Measurements from ENCODE around the gene KISS1. TPM values are rescaled to one million over a fixed set of nuclear protein-coding genes. Genes with fewer than 3 reads are reported as not detected.

The KISS1 gene
- total and polyA plus RNA-seq, 10 donors = not detected

GRCh38 chr1:204191456-204191855 is 4.8 kb downstream of the KISS1 start:
- 76 to 98% (median 93%) methylated on average over 5 to 7 of the region's 7 CpGs for WGBS, 5 donors
- intact Hi-C loops (cut with DNase I; ENCODE audit: low total_unique reads) = no loop called here
- Histone ChIP-seq H3K4me1 (peaks cover 0 to 17% (median 6%) of the 10 kb centered on the region in 6 donors), H3K36me3 (no peaks in the 10 kb centered on the region), H3K4me3 (no peak overlapping the region), H3K9me3 (no peaks in the 10 kb centered on the region), H3K27ac (no peak overlapping the region), H3K27me3 (replicated peaks in 1 of 7) (peaks cover 0 to 86% (median 44%) of the 10 kb centered on the region in 7 donors)
- TF ChIP-seq POLR2A (IDR thresholded peaks at IDR 0.05) = no peak
- no peak for TF ChIP-seq CTCF (IDR thresholded peaks at IDR 0.05 in 8 of 11, conservative IDR thresholded peaks at IDR 0.05 in 3 of 11)
- no peak for TF ChIP-seq POLR2AphosphoS5 (IDR thresholded peaks at IDR 0.05)
- peak; percentile 47 for DNase-seq

GRCh38 chr1:204190212-204191211 is 5.8 kb downstream of the KISS1 start:
- H3K36me3 ChIP-seq = no peaks in the 10 kb centered on the region
- H3K27ac ChIP-seq = no peak overlapping the region
- H3K27me3 ChIP-seq (replicated peaks in 1 of 7) = peaks cover 0 to 88% (median 48%) of the 10 kb centered on the region in 7 donors
- no peak for TF ChIP-seq POLR2AphosphoS5 (IDR thresholded peaks at IDR 0.05)
- no peak for TF ChIP-seq CTCF (IDR thresholded peaks at IDR 0.05 in 8 of 11, conservative IDR thresholded peaks at IDR 0.05 in 3 of 11)
- TF ChIP-seq POLR2A (IDR thresholded peaks at IDR 0.05) = no peak
- peak; percentile 73 for DNase-seq
- peak overlapping the region in 3 of 8 donors; percentile 1 to 54 (median 15) for H3K4me3 ChIP-seq
- no peaks in the 10 kb centered on the region for H3K9me3 ChIP-seq
- peaks cover 0 to 17% (median 6%) of the 10 kb centered on the region in 6 donors for H3K4me1 ChIP-seq
- 13 to 26% (median 15%) methylated on average over 20 to 44 of the region's 44 CpGs for WGBS, 5 donors
- intact Hi-C loops (cut with DNase I; ENCODE audit: low total_unique reads) = no loop called here

- TF ChIP-seq CTCF (IDR thresholded peaks at IDR 0.05 in 8 of 11, conservative IDR thresholded peaks at IDR 0.05 in 3 of 11) (no peak), POLR2AphosphoS5 (IDR thresholded peaks at IDR 0.05) (no peak), POLR2A (IDR thresholded peaks at IDR 0.05) (no peak)
- Histone ChIP-seq H3K4me3 (no peak overlapping the region), H3K4me1 (peaks cover 0 to 17% (median 6%) of the 10 kb centered on the region in 6 donors), H3K27ac (no peak overlapping the region), H3K9me3 (no peaks in the 10 kb centered on the region), H3K27me3 (replicated peaks in 1 of 7) (peaks cover 0 to 81% (median 48%) of the 10 kb centered on the region in 7 donors), H3K36me3 (no peaks in the 10 kb centered on the region)
- intact Hi-C loops (cut with DNase I; ENCODE audit: low total_unique reads) = no loop called here
- peak; percentile 12 for DNase-seq
- 58 to 69% (median 67%) methylated on average over 11 of the region's 11 CpGs for WGBS, 5 donors
These were observed 7.2 kb downstream of the KISS1 start for GRCh38 chr1:204188959-204189639.
